HepG2 (cell line): ENCODE results near the gene VPS52. TPM values are rescaled to one million over a fixed set of nuclear protein-coding genes. Genes with fewer than 3 reads are reported as not detected.

Experiments
- GATAD1 ChIP-seq: IDR thresholded peaks from 2 replicates; pipeline ENCODE4 v1.6.1; 2016; ENCODE audit warnings: missing genetic modification reagents, missing compliant biosample characterization
- GPN1 ChIP-seq: sonication (generic); formaldehyde crosslinking; IDR thresholded peaks from 2 replicates; pipeline ENCODE4 v1.5.1; 2020; ENCODE audit warnings: missing genetic modification reagents, borderline replicate concordance
- IKZF4 ChIP-seq: sonication (generic); formaldehyde crosslinking; IDR thresholded peaks from 2 replicates; pipeline ENCODE4 v1.5.1; 2020; ENCODE audit warnings: borderline replicate concordance, mild to moderate bottlenecking, low read depth, missing genetic modification reagents; ENCODE audit errors: not compliant biosample characterization
- KLF15 ChIP-seq: sonication (generic); formaldehyde crosslinking; IDR thresholded peaks from 2 replicates; pipeline ENCODE4 v1.8.1; 2023; ENCODE audit warnings: borderline replicate concordance, mild to moderate bottlenecking, inconsistent platforms, missing genetic modification reagents, mixed read lengths
- KMT2A ChIP-seq: sonication (generic); formaldehyde crosslinking; IDR thresholded peaks from 2 replicates; pipeline ENCODE4 v1.4.0; 2020; ENCODE audit warnings: missing genetic modification reagents
- LCORL ChIP-seq, 2 experiments: fragments of 450-650 bp in 1 of 2; sonication (generic) in 1 of 2; formaldehyde crosslinking in 1 of 2; IDR thresholded peaks; 2 replicates each; pipeline versions ENCODE4 v1.5.0 to v1.6.1; 2017 to 2020; ENCODE audit warnings: antibody characterized with exemption in 1 of 2, missing genetic modification reagents in 1 of 2
- MBNL3 ChIP-seq: fragments of 250-450 bp; sonication (Bioruptor Pico); conservative IDR thresholded peaks from 2 replicates; pipeline ENCODE4 v1.8.0; 2022; ENCODE audit warnings: mild to moderate bottlenecking, inconsistent platforms
- NONO ChIP-seq, 2 experiments: fragments of 450-650 bp in 1 of 2; sonication (generic) in 1 of 2; formaldehyde crosslinking in 1 of 2; IDR thresholded peaks in 1 of 2; conservative IDR thresholded peaks in 1 of 2; 2 replicates each; pipeline versions ENCODE4 v1.6.1 to v1.8.0; 2017 to 2022; ENCODE audit warnings: mild to moderate bottlenecking in 1 of 2, missing genetic modification reagents in 1 of 2, moderate library complexity in 1 of 2
- NR2F1 ChIP-seq, 2 experiments: fragments of 450-650 bp in 1 of 2; formaldehyde crosslinking in 1 of 2; IDR thresholded peaks; 2 replicates each; pipeline versions ENCODE4 v1.5.0 to v1.6.1; 2016 to 2020; ENCODE audit warnings: mild to moderate bottlenecking in 1 of 2, missing compliant biosample characterization in 1 of 2, missing genetic modification reagents in 1 of 2, moderate library complexity in 1 of 2
- SMAD3 ChIP-seq: sonication (generic); formaldehyde crosslinking; IDR thresholded peaks from 2 replicates; pipeline ENCODE4 v1.4.0; 2020; ENCODE audit warnings: missing genetic modification reagents
- TFDP1 ChIP-seq: IDR thresholded peaks from 2 replicates; pipeline ENCODE4 v1.6.1; 2016; ENCODE audit warnings: missing compliant biosample characterization, missing genetic modification reagents, borderline replicate concordance
- ZBTB42 ChIP-seq: sonication (generic); formaldehyde crosslinking; IDR thresholded peaks from 2 replicates; pipeline ENCODE4 v1.5.0; 2020; ENCODE audit warnings: mild to moderate bottlenecking, missing genetic modification reagents
- ZBTB43 ChIP-seq: sonication (generic); formaldehyde crosslinking; conservative IDR thresholded peaks from 2 replicates; pipeline ENCODE4 v1.4.0; 2020; ENCODE audit warnings: missing genetic modification reagents
- ZFAT ChIP-seq: sonication (generic); formaldehyde crosslinking; conservative IDR thresholded peaks from 2 replicates; pipeline ENCODE4 v1.8.1; 2023; ENCODE audit warnings: missing genetic modification reagents, inconsistent platforms
- ZNF747 ChIP-seq: sonication (generic); formaldehyde crosslinking; IDR thresholded peaks from 2 replicates; pipeline ENCODE4 v1.8.1; 2023; ENCODE audit warnings: missing genetic modification reagents, mild to moderate bottlenecking, borderline replicate concordance
- polyA plus RNA-seq, 8 experiments: library from polyadenylated mRNA; depleted of rRNA in 3 of 8; stranded (reverse) in 7 of 8; unstranded in 1 of 8; fragments of >200 nt; fragmentation: Illumina TruSeq in 4 of 8; extraction: Trizol in 4 of 8; gene quantifications; 2 replicates each; pipeline versions ENCODE4 v1.2.1 to v1.2.3, GENCODE V29; 2011 to 2016; ENCODE audit warnings: low read depth in 4 of 8, missing spikeins in 1 of 8, mixed read lengths in 1 of 8; ENCODE audit not compliant: insufficient read depth in 1 of 8
- total RNA-seq, 5 experiments: library from RNA; depleted of rRNA; stranded (reverse); fragments of >200 nt; fragmentation: Illumina TruSeq; extraction: Trizol; gene quantifications; 2 replicates each; pipeline ENCODE4 v1.2.3, GENCODE V29; 2016; ENCODE audit warnings: low read depth in 1 of 5
- TF ChIP-seq, protein P1 (sequence below): sonication (generic); formaldehyde crosslinking; IDR thresholded peaks from 2 replicates; pipeline ENCODE4 v1.9.0; 2021; ENCODE audit warnings: missing genetic modification reagents, mild to moderate bottlenecking, borderline replicate concordance
- TF ChIP-seq, protein P2 (sequence below), 2 experiments: sonication (generic) in 1 of 2; formaldehyde crosslinking in 1 of 2; IDR thresholded peaks; 2 replicates each; pipeline versions ENCODE4 v1.5.1 to v1.6.1; 2011 to 2020; ENCODE audit warnings: borderline replicate concordance in 1 of 2, low read depth in 1 of 2, low read length in 1 of 2, mild to moderate bottlenecking in 1 of 2, missing genetic modification reagents in 1 of 2, moderate library complexity in 1 of 2
- TF ChIP-seq, protein P3 (sequence below): sonication (generic); formaldehyde crosslinking; IDR thresholded peaks from 2 replicates; pipeline ENCODE4 v1.9.0; 2022; ENCODE audit warnings: low read depth, missing genetic modification reagents

Gene VPS52
- total and polyA plus RNA-seq, 2 of the 13 experiments (the other 11 are each of a cell fraction or from before 2014, with no cell fraction given), result 48.9 to 85.5 TPM

DNA sequence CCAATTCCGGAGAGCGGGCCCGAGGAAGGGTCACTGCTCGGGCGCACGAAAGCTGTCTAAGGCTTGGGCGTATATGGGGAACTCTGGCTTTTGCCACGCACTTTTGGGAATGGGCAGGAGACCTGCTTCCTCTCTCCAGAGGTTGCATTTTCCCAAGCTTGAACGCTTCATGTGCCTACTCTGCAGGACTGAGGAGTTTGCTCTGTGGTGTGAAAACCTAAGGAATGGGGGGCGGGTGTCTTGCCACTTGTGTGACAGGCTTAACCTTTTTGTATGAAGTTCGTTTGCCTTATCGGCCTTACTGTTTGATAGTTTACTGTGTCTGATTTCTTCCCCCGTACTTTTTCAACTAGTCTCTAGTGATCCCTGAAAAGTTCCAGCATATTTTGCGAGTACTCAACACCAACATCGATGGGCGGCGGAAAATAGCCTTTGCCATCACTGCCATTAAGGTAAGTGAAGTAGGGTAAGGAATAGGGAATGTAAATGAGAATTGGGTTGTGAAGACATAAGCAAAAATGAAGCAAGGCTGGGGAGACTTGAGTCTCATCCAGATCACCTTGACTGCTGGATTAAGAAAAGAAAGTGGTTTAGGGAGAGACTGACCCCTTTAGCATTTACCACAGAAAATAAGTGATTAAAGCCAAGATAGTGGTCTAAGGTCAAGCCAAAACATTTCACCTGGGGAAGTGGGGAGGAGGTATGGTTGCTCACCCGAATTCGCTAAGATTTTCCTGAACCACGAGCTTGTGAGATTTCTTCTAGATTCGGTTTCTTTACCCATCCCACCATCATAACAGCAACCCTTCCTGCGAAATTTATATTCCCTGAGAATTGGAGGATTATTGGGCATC lies 826 bp upstream of the VPS52 start (continued):
- TF ChIP-seq ZNF747 (CRISPR knock-in tag), result peak; percentile 25; the same call in 1 of the 2 replicates
- no peak for TF ChIP-seq ZBTB42 (CRISPR knock-in tag)
- TF ChIP-seq, protein P1, sequence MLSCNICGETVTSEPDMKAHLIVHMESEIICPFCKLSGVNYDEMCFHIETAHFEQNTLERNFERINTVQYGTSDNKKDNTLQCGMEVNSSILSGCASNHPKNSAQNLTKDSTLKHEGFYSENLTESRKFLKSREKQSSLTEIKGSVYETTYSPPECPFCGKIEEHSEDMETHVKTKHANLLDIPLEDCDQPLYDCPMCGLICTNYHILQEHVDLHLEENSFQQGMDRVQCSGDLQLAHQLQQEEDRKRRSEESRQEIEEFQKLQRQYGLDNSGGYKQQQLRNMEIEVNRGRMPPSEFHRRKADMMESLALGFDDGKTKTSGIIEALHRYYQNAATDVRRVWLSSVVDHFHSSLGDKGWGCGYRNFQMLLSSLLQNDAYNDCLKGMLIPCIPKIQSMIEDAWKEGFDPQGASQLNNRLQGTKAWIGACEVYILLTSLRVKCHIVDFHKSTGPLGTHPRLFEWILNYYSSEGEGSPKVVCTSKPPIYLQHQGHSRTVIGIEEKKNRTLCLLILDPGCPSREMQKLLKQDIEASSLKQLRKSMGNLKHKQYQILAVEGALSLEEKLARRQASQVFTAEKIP, result no peak
- TF ChIP-seq NONO (IDR thresholded peaks at IDR 0.05), result no peak
- TF ChIP-seq NONO (CRISPR knock-in tag; conservative IDR thresholded peaks at IDR 0.05), result no peak
- TF ChIP-seq ZBTB43, result no peak
- TF ChIP-seq KLF15, result no peak
- TF ChIP-seq NR2F1 (CRISPR knock-in tag; IDR thresholded peaks at IDR 0.05), result 0 out of 4 replicates have a peak, but pooled peaks of 1 of the 2 experiments have one; percentile 9
- TF ChIP-seq IKZF4 (CRISPR knock-in tag), result peak; percentile 69
- TF ChIP-seq GATAD1, result no peak
- 0 out of 2 replicates have a peak, but pooled peaks have one; percentile 0 for TF ChIP-seq GPN1 (CRISPR knock-in tag)
- no peak for TF ChIP-seq SMAD3 (CRISPR knock-in tag)
- TF ChIP-seq LCORL (IDR thresholded peaks at IDR 0.05), result no peak
- no peak for TF ChIP-seq LCORL (CRISPR knock-in tag; IDR thresholded peaks at IDR 0.05)
- TF ChIP-seq ZFAT (CRISPR knock-in tag), result no peak
- no peak for TF ChIP-seq TFDP1 (CRISPR knock-in tag)
- TF ChIP-seq, protein P2, sequence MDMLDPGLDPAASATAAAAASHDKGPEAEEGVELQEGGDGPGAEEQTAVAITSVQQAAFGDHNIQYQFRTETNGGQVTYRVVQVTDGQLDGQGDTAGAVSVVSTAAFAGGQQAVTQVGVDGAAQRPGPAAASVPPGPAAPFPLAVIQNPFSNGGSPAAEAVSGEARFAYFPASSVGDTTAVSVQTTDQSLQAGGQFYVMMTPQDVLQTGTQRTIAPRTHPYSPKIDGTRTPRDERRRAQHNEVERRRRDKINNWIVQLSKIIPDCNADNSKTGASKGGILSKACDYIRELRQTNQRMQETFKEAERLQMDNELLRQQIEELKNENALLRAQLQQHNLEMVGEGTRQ (IDR thresholded peaks at IDR 0.05; ENCODE audit: low read depth, low read length), result no peak
- TF ChIP-seq, protein P2 (CRISPR knock-in tag; IDR thresholded peaks at IDR 0.05; ENCODE audit: borderline replicate concordance), result no peak
- 0 out of 2 replicates have a peak, but pooled peaks have one; percentile 47 for TF ChIP-seq MBNL3 (CRISPR knock-in tag)
- 0 out of 2 replicates have a peak, but pooled peaks have one; percentile 12 for TF ChIP-seq KMT2A (CRISPR knock-in tag)
- TF ChIP-seq, protein P3, sequence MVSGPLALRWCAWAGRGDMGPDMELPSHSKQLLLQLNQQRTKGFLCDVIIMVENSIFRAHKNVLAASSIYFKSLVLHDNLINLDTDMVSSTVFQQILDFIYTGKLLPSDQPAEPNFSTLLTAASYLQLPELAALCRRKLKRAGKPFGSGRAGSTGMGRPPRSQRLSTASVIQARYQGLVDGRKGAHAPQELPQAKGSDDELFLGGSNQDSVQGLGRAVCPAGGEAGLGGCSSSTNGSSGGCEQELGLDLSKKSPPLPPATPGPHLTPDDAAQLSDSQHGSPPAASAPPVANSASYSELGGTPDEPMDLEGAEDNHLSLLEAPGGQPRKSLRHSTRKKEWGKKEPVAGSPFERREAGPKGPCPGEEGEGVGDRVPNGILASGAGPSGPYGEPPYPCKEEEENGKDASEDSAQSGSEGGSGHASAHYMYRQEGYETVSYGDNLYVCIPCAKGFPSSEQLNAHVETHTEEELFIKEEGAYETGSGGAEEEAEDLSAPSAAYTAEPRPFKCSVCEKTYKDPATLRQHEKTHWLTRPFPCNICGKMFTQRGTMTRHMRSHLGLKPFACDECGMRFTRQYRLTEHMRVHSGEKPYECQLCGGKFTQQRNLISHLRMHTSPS (CRISPR knock-in tag), result 0 out of 2 replicates have a peak, but pooled peaks have one; percentile 21
